HepG2 (cell line): Measurements from ENCODE around the gene TRIM44. TPM values are rescaled to one million over a fixed set of nuclear protein-coding genes. Genes with fewer than 3 reads are reported as not detected.
A peak's percentile ranks its signal among the peaks of the same experiment; 100 is the strongest.

Experiments
- AFF4 ChIP-seq: sonication (generic); formaldehyde crosslinking; IDR thresholded peaks from 2 replicates; pipeline ENCODE4 v1.4.0; 2020; ENCODE audit warnings: missing genetic modification reagents
- EP300 ChIP-seq, 3 experiments: sonication (generic) in 1 of 3; formaldehyde crosslinking in 1 of 3; IDR thresholded peaks; 2 replicates each; pipeline versions ENCODE4 v1.5.1 to v1.6.1; 2011 to 2020; ENCODE audit warnings: low read depth in 2 of 3, low read length in 2 of 3, borderline replicate concordance in 1 of 3, improper control_type of control experiment in 1 of 3, mild to moderate bottlenecking in 1 of 3, missing genetic modification reagents in 1 of 3, moderate library complexity in 1 of 3
- SNAI1 ChIP-seq: sonication (generic); formaldehyde crosslinking; IDR thresholded peaks from 2 replicates; pipeline ENCODE4 v1.5.0; 2020; ENCODE audit warnings: mild to moderate bottlenecking, missing genetic modification reagents, borderline replicate concordance
- SP5 ChIP-seq: IDR thresholded peaks from 2 replicates; pipeline ENCODE4 v1.6.1; 2016; ENCODE audit warnings: low read depth, borderline replicate concordance
- TEAD2 ChIP-seq: sonication (generic); formaldehyde crosslinking; IDR thresholded peaks from 2 replicates; pipeline ENCODE4 v1.9.0; 2021; ENCODE audit warnings: missing genetic modification reagents
- ZIK1 ChIP-seq: sonication (generic); formaldehyde crosslinking; IDR thresholded peaks from 2 replicates; pipeline ENCODE4 v1.5.0; 2020; ENCODE audit warnings: mild to moderate bottlenecking, low read depth, missing genetic modification reagents, borderline replicate concordance
- ZNF468 ChIP-seq: sonication (generic); formaldehyde crosslinking; IDR thresholded peaks from 2 replicates; pipeline ENCODE4 v1.8.0; 2022; ENCODE audit warnings: mild to moderate bottlenecking, moderate library complexity, missing genetic modification reagents
- ZNF496 ChIP-seq: sonication (generic); formaldehyde crosslinking; IDR thresholded peaks from 2 replicates; pipeline ENCODE4 v1.8.1; 2023; ENCODE audit warnings: mild to moderate bottlenecking, moderate library complexity, missing genetic modification reagents; ENCODE audit not compliant: insufficient replicate concordance
- polyA plus RNA-seq, 8 experiments: library from polyadenylated mRNA; depleted of rRNA in 3 of 8; stranded (reverse) in 7 of 8; unstranded in 1 of 8; fragments of >200 nt; fragmentation: Illumina TruSeq in 4 of 8; extraction: Trizol in 4 of 8; gene quantifications; 2 replicates each; pipeline versions ENCODE4 v1.2.1 to v1.2.3, GENCODE V29; 2011 to 2016; ENCODE audit warnings: low read depth in 4 of 8, missing spikeins in 1 of 8, mixed read lengths in 1 of 8; ENCODE audit not compliant: insufficient read depth in 1 of 8
- total RNA-seq, 5 experiments: library from RNA; depleted of rRNA; stranded (reverse); fragments of >200 nt; fragmentation: Illumina TruSeq; extraction: Trizol; gene quantifications; 2 replicates each; pipeline ENCODE4 v1.2.3, GENCODE V29; 2016; ENCODE audit warnings: low read depth in 1 of 5
- TF ChIP-seq, protein P1 (sequence below): sonication (generic); formaldehyde crosslinking; IDR thresholded peaks from 2 replicates; pipeline ENCODE4 v1.8.1; 2023; ENCODE audit warnings: mild to moderate bottlenecking, moderate library complexity, missing genetic modification reagents
- TF ChIP-seq, protein P2 (sequence below): sonication (generic); formaldehyde crosslinking; IDR thresholded peaks from 2 replicates; pipeline ENCODE4 v1.5.1; 2020; ENCODE audit warnings: missing genetic modification reagents, mild to moderate bottlenecking, borderline replicate concordance
- TF ChIP-seq, protein P3 (sequence below): sonication (generic); formaldehyde crosslinking; IDR thresholded peaks from 2 replicates; pipeline ENCODE4 v1.4.0; 2020; ENCODE audit warnings: missing genetic modification reagents

The TRIM44 gene
- total and polyA plus RNA-seq, 2 of the 13 experiments (the other 11 are each of a cell fraction or from before 2014, with no cell fraction given): 22.7 to 50.3 TPM

- TF ChIP-seq, protein P1, sequence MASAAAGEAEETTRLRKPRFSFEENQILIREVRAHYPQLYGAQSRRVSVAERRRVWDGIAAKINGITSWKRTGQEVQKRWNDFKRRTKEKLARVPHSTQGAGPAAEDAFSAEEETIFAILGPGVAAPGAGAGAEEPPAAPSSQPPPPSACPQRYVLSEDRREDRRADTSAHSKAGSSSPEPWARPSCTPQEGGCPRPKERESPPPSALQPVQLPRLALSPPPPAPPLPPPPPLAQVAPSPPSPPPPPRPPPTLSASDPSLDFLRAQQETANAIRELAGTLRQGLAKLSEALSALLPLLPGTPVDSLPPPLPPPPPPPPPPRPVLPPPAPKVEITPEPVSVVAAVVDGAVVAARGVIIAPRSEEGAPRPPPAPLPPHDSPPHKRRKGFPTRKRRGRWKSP (CRISPR knock-in tag): peak; percentile 79; the same call in 1 of the 2 replicates
- TF ChIP-seq EP300 (IDR thresholded peaks at IDR 0.05; ENCODE audit: low read depth in 2 of 2, low read length in 2 of 2): no peak
- peak; percentile 62 for TF ChIP-seq EP300 (CRISPR knock-in tag; IDR thresholded peaks at IDR 0.05; ENCODE audit: borderline replicate concordance)
- peak; percentile 82 for TF ChIP-seq ZNF496 (CRISPR knock-in tag)
- TF ChIP-seq, protein P2, sequence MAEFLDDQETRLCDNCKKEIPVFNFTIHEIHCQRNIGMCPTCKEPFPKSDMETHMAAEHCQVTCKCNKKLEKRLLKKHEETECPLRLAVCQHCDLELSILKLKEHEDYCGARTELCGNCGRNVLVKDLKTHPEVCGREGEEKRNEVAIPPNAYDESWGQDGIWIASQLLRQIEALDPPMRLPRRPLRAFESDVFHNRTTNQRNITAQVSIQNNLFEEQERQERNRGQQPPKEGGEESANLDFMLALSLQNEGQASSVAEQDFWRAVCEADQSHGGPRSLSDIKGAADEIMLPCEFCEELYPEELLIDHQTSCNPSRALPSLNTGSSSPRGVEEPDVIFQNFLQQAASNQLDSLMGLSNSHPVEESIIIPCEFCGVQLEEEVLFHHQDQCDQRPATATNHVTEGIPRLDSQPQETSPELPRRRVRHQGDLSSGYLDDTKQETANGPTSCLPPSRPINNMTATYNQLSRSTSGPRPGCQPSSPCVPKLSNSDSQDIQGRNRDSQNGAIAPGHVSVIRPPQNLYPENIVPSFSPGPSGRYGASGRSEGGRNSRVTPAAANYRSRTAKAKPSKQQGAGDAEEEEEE: no peak; the same call in 1 of the 2 replicates
- peak; percentile 97 for TF ChIP-seq TEAD2 (CRISPR knock-in tag)
- peak; percentile 96 for TF ChIP-seq ZNF468 (CRISPR knock-in tag)
- TF ChIP-seq SP5: peak; percentile 23; the same call in 1 of the 2 replicates
- TF ChIP-seq ZIK1 (CRISPR knock-in tag): peak; percentile 97; the same call in 1 of the 2 replicates
- TF ChIP-seq AFF4 (CRISPR knock-in tag): no peak; the same call in 1 of the 2 replicates
- no peak for TF ChIP-seq SNAI1 (CRISPR knock-in tag)
- TF ChIP-seq, protein P3, sequence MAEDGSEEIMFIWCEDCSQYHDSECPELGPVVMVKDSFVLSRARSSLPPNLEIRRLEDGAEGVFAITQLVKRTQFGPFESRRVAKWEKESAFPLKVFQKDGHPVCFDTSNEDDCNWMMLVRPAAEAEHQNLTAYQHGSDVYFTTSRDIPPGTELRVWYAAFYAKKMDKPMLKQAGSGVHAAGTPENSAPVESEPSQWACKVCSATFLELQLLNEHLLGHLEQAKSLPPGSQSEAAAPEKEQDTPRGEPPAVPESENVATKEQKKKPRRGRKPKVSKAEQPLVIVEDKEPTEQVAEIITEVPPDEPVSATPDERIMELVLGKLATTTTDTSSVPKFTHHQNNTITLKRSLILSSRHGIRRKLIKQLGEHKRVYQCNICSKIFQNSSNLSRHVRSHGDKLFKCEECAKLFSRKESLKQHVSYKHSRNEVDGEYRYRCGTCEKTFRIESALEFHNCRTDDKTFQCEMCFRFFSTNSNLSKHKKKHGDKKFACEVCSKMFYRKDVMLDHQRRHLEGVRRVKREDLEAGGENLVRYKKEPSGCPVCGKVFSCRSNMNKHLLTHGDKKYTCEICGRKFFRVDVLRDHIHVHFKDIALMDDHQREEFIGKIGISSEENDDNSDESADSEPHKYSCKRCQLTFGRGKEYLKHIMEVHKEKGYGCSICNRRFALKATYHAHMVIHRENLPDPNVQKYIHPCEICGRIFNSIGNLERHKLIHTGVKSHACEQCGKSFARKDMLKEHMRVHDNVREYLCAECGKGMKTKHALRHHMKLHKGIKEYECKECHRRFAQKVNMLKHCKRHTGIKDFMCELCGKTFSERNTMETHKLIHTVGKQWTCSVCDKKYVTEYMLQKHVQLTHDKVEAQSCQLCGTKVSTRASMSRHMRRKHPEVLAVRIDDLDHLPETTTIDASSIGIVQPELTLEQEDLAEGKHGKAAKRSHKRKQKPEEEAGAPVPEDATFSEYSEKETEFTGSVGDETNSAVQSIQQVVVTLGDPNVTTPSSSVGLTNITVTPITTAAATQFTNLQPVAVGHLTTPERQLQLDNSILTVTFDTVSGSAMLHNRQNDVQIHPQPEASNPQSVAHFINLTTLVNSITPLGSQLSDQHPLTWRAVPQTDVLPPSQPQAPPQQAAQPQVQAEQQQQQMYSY: peak; percentile 76; the same call in 1 of the 2 replicates
These were observed at the start of gene TRIM44 (continued) for GRCh38 chr11:35662649-35663407.
